ENCODE data around the gene NAT16. TPM values are rescaled to one million over a fixed set of nuclear protein-coding genes. Genes with fewer than 3 reads are reported as not detected.

The NAT16 gene
- total RNA-seq, 4 donors from 2014 or later = not detected

GRCh38 chr7:101161692-101162471, 18.2 kb downstream of the NAT16 start:
- H3K36me3 ChIP-seq = no peaks in the 10 kb centered on the region
- H3K4me1 ChIP-seq = peaks cover 6 to 23% of the 10 kb centered on the region in 2 donors
- TF ChIP-seq POLR2A (IDR thresholded peaks at IDR 0.05) = no peak
- TF ChIP-seq CTCF (IDR thresholded peaks at IDR 0.05) = no peak
- H3K9me3 ChIP-seq = no peaks in the 10 kb centered on the region
- peaks cover 24 to 30% of the 10 kb centered on the region in 2 donors for H3K27me3 ChIP-seq
- intact Hi-C loops (cut with DNase I; ENCODE audit: low total_unique reads) = no loop called here
- H3K27ac ChIP-seq = no peak overlapping the region
- DNase-seq = no peak
- no peak overlapping the region for H3K4me3 ChIP-seq

GRCh38 chr7:101160910-101161309, 19.2 kb downstream of the NAT16 start:
- no peak for DNase-seq
- Histone ChIP-seq H3K27ac (no peak overlapping the region), H3K9me3 (no peaks in the 10 kb centered on the region), H3K4me3 (no peak overlapping the region), H3K27me3 (peaks cover 16 to 25% of the 10 kb centered on the region in 2 donors), H3K4me1 (peaks cover 6 to 23% of the 10 kb centered on the region in 2 donors), H3K36me3 (no peaks in the 10 kb centered on the region)
- TF ChIP-seq CTCF (IDR thresholded peaks at IDR 0.05) (no peak), POLR2A (IDR thresholded peaks at IDR 0.05) (no peak)
- intact Hi-C loops (cut with DNase I; ENCODE audit: low total_unique reads) = no loop called here

DNA sequence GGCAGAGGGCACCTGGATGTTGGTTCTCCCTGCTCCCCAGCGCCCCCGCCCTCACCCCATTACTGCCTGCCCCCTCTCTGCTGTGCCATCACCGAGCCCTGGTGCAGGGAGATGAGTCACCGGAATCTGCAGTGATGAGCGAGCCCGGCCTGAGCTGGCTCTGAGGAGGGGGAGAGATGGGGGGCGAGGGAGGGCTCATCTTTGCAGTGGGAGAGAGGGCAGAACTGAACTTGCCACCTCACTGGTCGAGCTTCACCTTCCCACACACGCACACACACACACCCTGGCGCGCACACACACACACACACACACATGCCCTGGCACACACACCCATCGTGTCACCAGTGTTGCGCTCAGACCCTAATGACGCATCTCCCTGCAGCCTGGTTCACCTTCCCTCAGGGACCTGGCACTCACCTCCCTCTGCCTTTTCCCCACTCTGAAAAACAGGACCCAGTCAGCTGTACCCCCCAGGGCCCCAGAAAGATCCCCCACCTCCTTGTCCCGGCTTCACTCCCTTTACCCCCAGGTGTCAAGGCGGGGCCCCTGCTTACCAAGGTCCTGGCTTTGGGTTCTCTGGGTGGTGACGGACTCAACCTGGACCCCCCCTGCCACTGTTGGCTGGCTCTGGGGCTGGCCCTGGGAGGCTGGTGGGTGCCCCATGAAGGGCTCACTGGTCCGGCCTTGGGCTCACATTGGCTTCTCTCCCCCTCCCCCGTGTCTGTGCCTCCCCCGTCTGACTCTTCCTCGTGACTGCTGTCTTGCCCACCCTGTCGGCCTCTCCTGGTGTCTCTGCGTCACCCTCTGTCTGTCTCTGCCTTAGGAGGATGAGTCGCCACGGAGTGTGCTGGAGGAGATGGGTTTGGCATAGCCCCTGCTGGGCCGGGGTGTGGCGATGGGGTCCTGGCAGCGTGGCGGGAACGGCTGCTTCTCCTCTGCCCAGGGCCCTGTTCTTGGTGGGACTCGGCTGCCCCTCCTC, 20.1 kb downstream of the NAT16 start:
- Histone ChIP-seq H3K36me3 (no peaks in the 10 kb centered on the region), H3K4me1 (peaks cover 10 to 28% of the 10 kb centered on the region in 2 donors), H3K4me3 (no peak overlapping the region), H3K27me3 (peaks cover 12 to 16% of the 10 kb centered on the region in 2 donors), H3K27ac (no peak overlapping the region), H3K9me3 (no peaks in the 10 kb centered on the region)
- TF ChIP-seq CTCF (IDR thresholded peaks at IDR 0.05) = no peak
- no peak for TF ChIP-seq POLR2A (IDR thresholded peaks at IDR 0.05)
- DNase-seq = no peak
- intact Hi-C loops (cut with DNase I; ENCODE audit: low total_unique reads) = no loop called here

GRCh38 chr7:101156866-101157589, 23.1 kb downstream of the NAT16 start:
- Histone ChIP-seq H3K9me3 (no peaks in the 10 kb centered on the region), H3K27me3 (peaks cover 0 to under 1% of the 10 kb centered on the region in 2 donors), H3K27ac (no peak overlapping the region), H3K4me1 (peaks cover 5 to 9% of the 10 kb centered on the region in 2 donors), H3K4me3 (no peak overlapping the region), H3K36me3 (no peaks in the 10 kb centered on the region)
- intact Hi-C loops (cut with DNase I; ENCODE audit: low total_unique reads) = no loop called here
- TF ChIP-seq POLR2A (IDR thresholded peaks at IDR 0.05) = no peak
- TF ChIP-seq CTCF (IDR thresholded peaks at IDR 0.05) = no peak
- no peak for DNase-seq

Data from uterus (tissue), 4 donors.